Measurements from ENCODE around the gene PTPRD. TPM values are rescaled to one million over a fixed set of nuclear protein-coding genes. Genes with fewer than 3 reads are reported as not detected.

The PTPRD gene
- total and polyA plus RNA-seq, 9 of the 15 experiments (the other 6 are each of a cell fraction or from before 2014, with no cell fraction given) = 0.11 TPM; not detected in 8

DNA sequence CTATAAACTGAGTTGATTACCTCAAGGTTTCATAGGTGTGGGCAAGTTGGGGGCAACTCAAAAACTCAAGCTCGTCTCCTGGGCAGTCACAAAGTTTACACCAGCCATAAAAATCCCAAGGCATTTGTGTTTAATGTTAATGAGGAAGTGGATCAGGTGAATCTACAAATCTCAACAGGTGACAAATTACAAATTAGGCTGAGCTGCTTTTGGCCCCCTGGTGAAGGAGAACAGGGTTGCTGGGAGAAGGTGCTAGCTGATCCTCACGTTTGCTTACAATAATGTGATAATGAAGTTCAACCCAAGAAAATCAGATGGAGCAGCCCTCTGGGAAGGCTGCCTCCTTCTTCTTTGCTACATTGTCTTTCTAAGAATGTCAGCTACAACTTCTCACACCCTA, 2324.8 kb downstream of the PTPRD start:
- H3K4me3 ChIP-seq = no peak overlapping the region
- no peak overlapping the region for H3K4me2 ChIP-seq (ENCODE audit: insufficient read depth, low read length)
- no peaks in the 10 kb centered on the region for H3K9me3 ChIP-seq (replicated peaks; ENCODE audit: control insufficient read depth, insufficient read depth, low read depth, low read length)
- H3K9ac ChIP-seq (ENCODE audit: insufficient read depth in 1 of 2, low read depth in 2 of 2, low read length in 2 of 2) = no peak overlapping the region
- H3K27ac ChIP-seq (ENCODE audit: extremely low read depth, low read depth, low read length) = no peak overlapping the region
- intact Hi-C loops (cut with micrococcal nuclease) = no loop called here
- H3K9me1 ChIP-seq (ENCODE audit: control insufficient read depth, insufficient read depth, low read length) = no peaks in the 10 kb centered on the region
- ChIA-PET POLR2A (no interaction called here), CTCF (ENCODE audit: low intra/inter-chr PET ratio) (no interaction called here)
- in situ Hi-C loops (cut with MboI) = no loop called here
- WGBS (ENCODE audit: insufficient coverage, low coverage, missing lambda C conversion rate) = 0% methylated on average over 2 of the region's 2 CpGs
- BruUV-seq (replicated peaks) = no TSS peak
- H3K79me2 ChIP-seq (ENCODE audit: control insufficient read depth, insufficient read depth, low read length) = no peaks in the 10 kb centered on the region
- no peak overlapping the region for H2AFZ ChIP-seq (ENCODE audit: low read depth, low read length)
- H4K20me1 ChIP-seq (replicated peaks; ENCODE audit: control insufficient read depth, insufficient read depth, low read length) = no peaks in the 10 kb centered on the region
- H3K36me3 ChIP-seq (ENCODE audit: control insufficient read depth, insufficient read depth, low read length) = no peaks in the 10 kb centered on the region
- no peaks in the 10 kb centered on the region for H3K27me3 ChIP-seq (ENCODE audit: control insufficient read depth in 2 of 2, insufficient read depth in 2 of 2, low read length in 2 of 2)
- no peaks in the 10 kb centered on the region for H3K4me1 ChIP-seq (replicated peaks in 1 of 2; ENCODE audit: control insufficient read depth in 2 of 2, insufficient read depth in 2 of 2, low read length in 2 of 2)
- DNase-seq (ENCODE audit: extremely low read depth in 1 of 4, low spot score in 3 of 4) (no peak), FAIRE-seq (no peak), ATAC-seq (no peak)
- TF ChIP-seq BCL6 (CRISPR knock-in tag; IDR thresholded peaks at IDR 0.05) (no peak), SOX6 (IDR thresholded peaks at IDR 0.05) (no peak), ZNF76 (CRISPR knock-in tag; IDR thresholded peaks at IDR 0.05; ENCODE audit: borderline replicate concordance) (no peak), LARP7 (IDR thresholded peaks at IDR 0.05) (no peak), ZBTB2 (IDR thresholded peaks at IDR 0.05) (no peak), KDM1A (IDR thresholded peaks at IDR 0.05) (no peak), SRSF1 (IDR thresholded peaks at IDR 0.05; ENCODE audit: low read depth, low read length) (no peak), HMGXB4 (CRISPR knock-in tag; IDR thresholded peaks at IDR 0.05) (no peak), CBX1 (IDR thresholded peaks at IDR 0.05; ENCODE audit: low read depth) (no peak), NFIC (IDR thresholded peaks at IDR 0.05) (no peak), SREBF2 (CRISPR knock-in tag; IDR thresholded peaks at IDR 0.05) (no peak), ZNF324 (CRISPR knock-in tag; IDR thresholded peaks at IDR 0.05) (no peak), ZNF764 (CRISPR knock-in tag; IDR thresholded peaks at IDR 0.05; ENCODE audit: low read depth) (no peak), TFAP4 (CRISPR knock-in tag; IDR thresholded peaks at IDR 0.05; ENCODE audit: borderline replicate concordance) (no peak), GATA2 (CRISPR knock-in tag; IDR thresholded peaks at IDR 0.05) (no peak)
- TF ChIP-seq, protein P1, sequence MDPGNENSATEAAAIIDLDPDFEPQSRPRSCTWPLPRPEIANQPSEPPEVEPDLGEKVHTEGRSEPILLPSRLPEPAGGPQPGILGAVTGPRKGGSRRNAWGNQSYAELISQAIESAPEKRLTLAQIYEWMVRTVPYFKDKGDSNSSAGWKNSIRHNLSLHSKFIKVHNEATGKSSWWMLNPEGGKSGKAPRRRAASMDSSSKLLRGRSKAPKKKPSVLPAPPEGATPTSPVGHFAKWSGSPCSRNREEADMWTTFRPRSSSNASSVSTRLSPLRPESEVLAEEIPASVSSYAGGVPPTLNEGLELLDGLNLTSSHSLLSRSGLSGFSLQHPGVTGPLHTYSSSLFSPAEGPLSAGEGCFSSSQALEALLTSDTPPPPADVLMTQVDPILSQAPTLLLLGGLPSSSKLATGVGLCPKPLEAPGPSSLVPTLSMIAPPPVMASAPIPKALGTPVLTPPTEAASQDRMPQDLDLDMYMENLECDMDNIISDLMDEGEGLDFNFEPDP (CRISPR knock-in tag; IDR thresholded peaks at IDR 0.05) = no peak
- TF ChIP-seq, protein P2, sequence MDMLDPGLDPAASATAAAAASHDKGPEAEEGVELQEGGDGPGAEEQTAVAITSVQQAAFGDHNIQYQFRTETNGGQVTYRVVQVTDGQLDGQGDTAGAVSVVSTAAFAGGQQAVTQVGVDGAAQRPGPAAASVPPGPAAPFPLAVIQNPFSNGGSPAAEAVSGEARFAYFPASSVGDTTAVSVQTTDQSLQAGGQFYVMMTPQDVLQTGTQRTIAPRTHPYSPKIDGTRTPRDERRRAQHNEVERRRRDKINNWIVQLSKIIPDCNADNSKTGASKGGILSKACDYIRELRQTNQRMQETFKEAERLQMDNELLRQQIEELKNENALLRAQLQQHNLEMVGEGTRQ (CRISPR knock-in tag; IDR thresholded peaks at IDR 0.05) = no peak
- TF ChIP-seq, protein P3, sequence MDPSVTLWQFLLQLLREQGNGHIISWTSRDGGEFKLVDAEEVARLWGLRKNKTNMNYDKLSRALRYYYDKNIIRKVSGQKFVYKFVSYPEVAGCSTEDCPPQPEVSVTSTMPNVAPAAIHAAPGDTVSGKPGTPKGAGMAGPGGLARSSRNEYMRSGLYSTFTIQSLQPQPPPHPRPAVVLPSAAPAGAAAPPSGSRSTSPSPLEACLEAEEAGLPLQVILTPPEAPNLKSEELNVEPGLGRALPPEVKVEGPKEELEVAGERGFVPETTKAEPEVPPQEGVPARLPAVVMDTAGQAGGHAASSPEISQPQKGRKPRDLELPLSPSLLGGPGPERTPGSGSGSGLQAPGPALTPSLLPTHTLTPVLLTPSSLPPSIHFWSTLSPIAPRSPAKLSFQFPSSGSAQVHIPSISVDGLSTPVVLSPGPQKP (CRISPR knock-in tag; IDR thresholded peaks at IDR 0.05) = no peak
